Skeletal muscle tissue (tissue), 4 donors: ENCODE results near the gene TAX1BP1. TPM values are rescaled to one million over a fixed set of nuclear protein-coding genes. Genes with fewer than 3 reads are reported as not detected.

Experiments used
- H3K27ac ChIP-seq: one replicate; pipeline ENCODE4 v1.7.0; 2013; ENCODE audit warnings: mild to moderate bottlenecking, low read depth, low read length, inconsistent platforms
- H3K27me3 ChIP-seq, 3 donors: one replicate each; pipeline ENCODE4 v1.7.0; 2013; ENCODE audit warnings: low read length in 3 of 3; ENCODE audit not compliant: control insufficient read depth in 3 of 3, insufficient read depth in 3 of 3
- H3K36me3 ChIP-seq, 3 donors: one replicate each; pipeline ENCODE4 v1.7.0; 2013; ENCODE audit warnings: low read length in 3 of 3; ENCODE audit not compliant: control insufficient read depth in 3 of 3, insufficient read depth in 3 of 3
- H3K4me1 ChIP-seq, 3 donors: one replicate each; pipeline ENCODE4 v1.7.0; 2013; ENCODE audit warnings: low read length in 3 of 3, mild to moderate bottlenecking in 3 of 3; ENCODE audit not compliant: control insufficient read depth in 3 of 3, insufficient read depth in 3 of 3
- H3K4me3 ChIP-seq, 3 donors: one replicate each; pipeline ENCODE4 v1.7.0; 2013; ENCODE audit warnings: low read length in 3 of 3
- H3K9ac ChIP-seq, 3 donors: one replicate each; pipeline ENCODE4 v1.7.0; 2013; ENCODE audit warnings: low read length in 3 of 3, mild to moderate bottlenecking in 3 of 3, moderate library complexity in 2 of 3, low read depth in 1 of 3
- H3K9me3 ChIP-seq, 3 donors: one replicate each; pipeline ENCODE4 v1.7.0; 2013; ENCODE audit warnings: low read length in 3 of 3; ENCODE audit not compliant: control insufficient read depth in 3 of 3
- total RNA-seq: library from RNA; depleted of rRNA; stranded (reverse); fragments of >200 nt; gene quantifications from one replicate; pipeline ENCODE4 v1.2.3, GENCODE V29; 2014
- donor health status: Osteomylitis.

Gene TAX1BP1
- total RNA-seq, 1 donor from 2014 or later, result 24.5 TPM

DNA sequence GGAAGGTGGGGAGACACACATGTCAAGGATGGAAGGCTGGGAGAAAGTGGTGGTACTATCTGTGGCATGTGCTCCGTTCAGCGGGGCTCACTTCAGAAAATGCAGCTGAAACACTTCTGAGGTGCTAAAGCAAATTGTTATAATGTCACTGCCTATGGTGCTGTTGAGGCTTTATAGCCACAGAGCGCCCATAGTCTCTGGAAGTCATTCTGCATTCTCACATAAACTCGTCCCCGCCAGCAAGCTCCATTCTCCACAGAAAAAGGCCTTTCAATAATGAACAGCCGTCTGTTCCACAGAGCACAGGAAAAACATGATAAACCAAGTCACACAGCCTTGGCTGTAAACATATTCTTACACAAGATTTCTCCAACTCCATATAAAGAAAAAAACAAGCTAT, 131.9 kb downstream of the TAX1BP1 start:
- no peaks in the 10 kb centered on the region for H3K27me3 ChIP-seq
- H3K27ac ChIP-seq, result no peak overlapping the region
- H3K9me3 ChIP-seq, result no peaks in the 10 kb centered on the region
- no peak overlapping the region for H3K4me3 ChIP-seq
- no peak overlapping the region for H3K9ac ChIP-seq
- no peaks in the 10 kb centered on the region for H3K36me3 ChIP-seq
- peaks cover 0 to 10% (median 5%) of the 10 kb centered on the region in 3 donors for H3K4me1 ChIP-seq

DNA sequence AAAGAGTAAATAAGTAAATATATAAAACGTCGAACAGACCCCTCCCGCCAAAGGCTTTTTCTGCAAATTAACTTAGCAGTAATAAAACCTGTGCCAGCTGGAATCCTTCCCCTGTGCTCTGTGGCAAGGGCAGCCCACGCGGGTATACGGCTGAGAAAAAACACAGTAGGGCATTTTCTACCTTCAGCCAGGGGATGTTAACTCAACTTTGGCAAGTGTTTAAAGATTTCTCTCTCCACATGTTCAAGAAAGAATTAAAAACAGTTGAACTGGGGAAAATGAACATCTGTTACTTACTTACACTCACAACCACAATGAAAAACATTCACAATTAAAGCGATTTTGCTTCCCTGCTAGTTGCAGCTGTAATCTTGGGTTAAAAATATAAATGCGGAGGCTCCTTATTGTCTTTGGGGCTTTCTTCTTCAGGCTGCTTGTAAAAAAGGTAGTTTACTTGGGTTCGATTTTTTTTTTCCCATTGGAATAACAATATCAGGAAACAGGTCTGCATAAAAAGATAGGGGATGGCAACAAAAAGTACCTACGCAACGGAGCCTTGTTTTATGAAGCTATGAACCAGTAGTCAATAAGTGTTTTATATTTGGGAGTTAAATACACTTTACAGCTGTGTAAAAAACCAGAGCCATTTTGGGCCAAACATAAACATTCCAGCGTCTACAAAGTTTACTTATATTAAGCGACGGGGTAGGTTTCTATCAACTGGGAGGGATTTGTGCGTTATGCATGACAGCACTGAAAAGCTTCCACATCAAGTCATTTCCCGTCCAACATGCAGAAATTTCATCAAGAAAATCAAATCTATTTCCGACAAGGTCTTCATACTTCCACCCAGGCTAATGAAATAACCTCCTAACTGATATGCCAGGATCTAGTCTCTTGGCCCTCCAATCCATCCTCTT, 132.7 kb downstream of the TAX1BP1 start:
- no peaks in the 10 kb centered on the region for H3K36me3 ChIP-seq
- H3K9me3 ChIP-seq, result no peaks in the 10 kb centered on the region
- H3K9ac ChIP-seq, result no peak overlapping the region
- H3K27ac ChIP-seq, result no peak overlapping the region
- H3K4me1 ChIP-seq, result peaks cover 0 to 10% (median 5%) of the 10 kb centered on the region in 3 donors
- no peaks in the 10 kb centered on the region for H3K27me3 ChIP-seq
- no peak overlapping the region for H3K4me3 ChIP-seq

DNA sequence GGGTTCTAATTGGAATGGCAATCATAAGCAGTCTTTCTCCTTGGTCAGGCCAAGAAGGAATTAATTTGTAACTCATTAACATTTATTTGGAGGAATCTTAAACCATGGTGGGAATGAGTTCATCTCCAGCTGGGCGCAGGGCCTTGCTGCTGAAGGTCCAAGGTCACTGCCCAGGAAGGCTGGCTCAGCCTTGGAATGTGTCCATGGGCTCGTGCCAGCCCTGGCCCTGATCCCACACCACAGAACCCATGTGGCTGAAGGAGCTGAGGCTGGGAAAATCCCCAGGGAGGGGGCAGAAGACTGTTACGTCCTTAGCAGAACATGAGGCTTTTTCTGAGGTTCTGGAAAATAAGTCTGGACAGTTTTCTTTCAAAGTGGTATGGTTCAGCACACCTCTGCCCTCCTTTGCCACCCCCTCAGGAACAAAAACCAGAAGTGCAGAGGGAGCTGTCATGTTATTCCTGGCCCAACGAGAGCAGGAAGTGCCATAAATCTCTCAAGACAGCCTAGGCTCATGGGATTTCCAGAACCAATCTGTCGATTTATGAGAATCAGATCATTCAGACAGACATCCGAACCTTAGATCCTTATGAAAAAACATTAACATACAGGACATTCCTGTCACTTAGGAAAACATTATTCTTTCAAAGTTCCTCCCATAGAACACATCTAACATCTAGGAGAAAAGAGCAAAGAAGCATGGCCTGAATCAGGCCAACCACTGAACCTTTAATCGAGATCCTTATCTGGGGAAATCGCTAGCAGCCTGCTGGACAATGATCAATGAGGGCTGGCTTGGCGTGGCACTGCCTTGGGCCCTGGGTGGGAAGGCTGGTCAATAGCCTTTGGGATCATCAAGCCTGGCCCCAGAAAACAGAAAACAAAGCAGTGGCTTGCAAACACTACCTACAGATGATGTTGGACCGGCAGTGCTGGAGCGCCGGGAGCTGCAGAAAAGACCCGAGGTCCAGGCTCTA, 134.3 kb downstream of the TAX1BP1 start:
- Histone ChIP-seq H3K9me3 (no peaks in the 10 kb centered on the region), H3K9ac (no peak overlapping the region), H3K4me3 (no peak overlapping the region), H3K36me3 (no peaks in the 10 kb centered on the region), H3K27ac (no peak overlapping the region), H3K27me3 (no peaks in the 10 kb centered on the region), H3K4me1 (peaks cover 0 to 10% (median 5%) of the 10 kb centered on the region in 3 donors)

DNA sequence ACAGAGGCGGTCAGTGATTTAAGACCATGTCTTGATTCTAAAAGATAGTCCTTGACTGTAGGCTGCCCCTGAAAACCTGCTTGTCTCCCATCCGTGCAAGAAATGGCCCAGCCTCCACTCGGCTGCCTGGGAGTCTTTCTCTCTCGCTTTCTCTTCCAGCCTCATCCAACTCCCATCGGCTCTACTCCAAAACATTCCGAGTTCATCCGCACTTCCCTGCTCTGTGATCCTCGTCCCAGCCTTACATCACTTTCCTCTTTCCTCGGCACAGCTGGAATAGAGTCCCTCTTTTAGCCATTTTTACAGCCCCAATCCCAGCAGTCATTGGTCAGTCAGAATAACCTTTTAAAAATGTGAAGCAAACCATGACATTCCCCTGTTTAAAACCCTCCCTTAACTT, 135.1 kb downstream of the TAX1BP1 start:
- H3K4me3 ChIP-seq, result no peak overlapping the region
- no peak overlapping the region for H3K27ac ChIP-seq
- no peaks in the 10 kb centered on the region for H3K36me3 ChIP-seq
- peaks cover 0 to 10% (median 5%) of the 10 kb centered on the region in 3 donors for H3K4me1 ChIP-seq
- no peaks in the 10 kb centered on the region for H3K9me3 ChIP-seq
- no peak overlapping the region for H3K9ac ChIP-seq
- H3K27me3 ChIP-seq, result no peaks in the 10 kb centered on the region

DNA sequence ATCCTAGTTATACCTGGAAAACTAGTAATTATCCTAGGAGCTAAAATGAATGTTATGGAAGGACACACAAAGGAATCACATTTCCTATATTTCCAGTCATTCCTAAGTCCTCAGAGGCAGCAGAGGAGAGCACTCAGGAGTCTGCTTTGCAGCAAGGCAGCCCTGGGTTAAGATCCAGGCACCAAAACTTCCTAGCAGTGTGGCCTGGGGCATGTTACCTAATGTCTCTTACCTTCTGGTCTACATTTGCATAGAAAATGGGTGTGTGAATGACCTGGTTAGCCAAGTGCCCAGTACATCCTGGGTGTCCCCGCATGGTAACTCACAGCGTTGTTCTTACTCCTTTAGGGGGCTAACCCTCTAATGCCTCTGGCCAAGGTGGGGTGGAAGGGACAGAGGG, 135.9 kb downstream of the TAX1BP1 start:
- no peaks in the 10 kb centered on the region for H3K36me3 ChIP-seq
- H3K9me3 ChIP-seq, result no peaks in the 10 kb centered on the region
- H3K27me3 ChIP-seq, result no peaks in the 10 kb centered on the region
- H3K27ac ChIP-seq, result no peak overlapping the region
- H3K4me3 ChIP-seq, result no peak overlapping the region
- H3K9ac ChIP-seq, result no peak overlapping the region
- peaks cover 0 to 10% (median 5%) of the 10 kb centered on the region in 3 donors for H3K4me1 ChIP-seq

DNA sequence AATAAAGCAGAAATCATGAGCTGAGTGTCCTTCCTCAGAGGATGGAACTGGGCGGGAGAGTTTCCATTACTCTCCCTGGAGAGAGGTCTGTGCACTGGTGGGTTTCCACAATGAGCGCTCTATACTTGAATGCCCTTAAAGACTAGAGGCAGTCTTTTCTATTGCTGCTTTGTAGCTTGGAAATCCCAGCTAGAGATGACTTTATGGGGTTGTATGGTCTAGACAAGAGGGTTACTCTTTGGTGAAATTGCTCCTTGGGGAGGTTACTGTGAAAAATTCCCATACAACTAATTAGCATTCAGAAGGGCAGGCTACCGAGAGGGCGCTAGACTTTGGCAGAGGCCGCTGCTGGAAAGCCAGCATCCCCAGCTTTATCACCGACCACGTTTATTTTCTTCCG, 136.8 kb downstream of the TAX1BP1 start:
- Histone ChIP-seq H3K9me3 (no peaks in the 10 kb centered on the region), H3K4me3 (no peak overlapping the region), H3K4me1 (peaks cover 0 to 10% (median 5%) of the 10 kb centered on the region in 3 donors), H3K27ac (no peak overlapping the region), H3K36me3 (no peaks in the 10 kb centered on the region), H3K9ac (no peak overlapping the region), H3K27me3 (no peaks in the 10 kb centered on the region)

Other genes with a start within 250 kb of the TAX1BP1 start
- gene HIBADH, start 77.3 kb upstream of the TAX1BP1 start, total RNA-seq, result 39.1 TPM